Measurements from ENCODE around the gene UBAC2.

DNA sequence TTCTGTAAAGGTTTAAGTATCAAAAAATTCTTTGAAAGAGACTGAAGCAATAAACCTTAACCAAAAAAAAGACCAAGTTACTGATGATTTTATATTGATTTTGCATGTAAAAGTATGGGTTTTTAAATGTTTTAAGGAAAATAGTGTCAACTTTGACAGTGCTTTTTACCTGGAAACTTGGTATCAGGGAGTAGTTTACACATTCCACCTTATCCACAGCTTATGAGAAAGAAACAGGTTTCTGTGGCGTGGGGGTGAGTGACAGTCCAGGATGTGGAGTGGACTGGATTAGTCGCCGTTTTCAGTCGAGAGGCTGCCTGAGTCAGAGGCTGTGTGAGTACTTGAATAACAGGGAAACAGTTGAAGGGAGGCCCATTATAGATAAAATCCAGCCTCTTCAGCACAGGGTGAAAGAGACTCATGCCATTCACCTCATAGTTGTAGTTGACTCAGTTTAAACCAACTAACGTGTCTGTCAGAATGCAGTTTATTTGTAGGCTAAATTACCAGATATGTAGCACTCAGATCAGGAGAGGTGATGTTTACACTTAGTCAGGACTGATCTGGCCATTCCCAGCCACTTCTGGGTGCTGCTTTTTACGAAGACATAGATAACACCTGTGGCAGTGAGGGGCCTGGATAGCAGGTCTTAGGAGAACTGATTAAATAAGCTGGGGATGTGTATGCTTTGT lies 107.1 kb downstream of the UBAC2 start:
- TF ChIP-seq CTCF (IDR thresholded peaks at IDR 0.05 in 4 of 5, conservative IDR thresholded peaks at IDR 0.05 in 1 of 5) (no peak), POLR2A (IDR thresholded peaks at IDR 0.05) (no peak)
